Esophagus squamous epithelium (tissue), 5 donors: ENCODE results near the gene KRT76. TPM values are rescaled to one million over a fixed set of nuclear protein-coding genes. Genes with fewer than 3 reads are reported as not detected.

ENCODE experiments used
- DNase-seq: peaks from one replicate; lab custom pipeline; 2025; lab: John Stamatoyannopoulos, UW
- H3K27ac ChIP-seq, 4 donors: fragments of 200-600 bp; sonication (generic); one replicate each; pipeline ENCODE4 v1.5.1; 2016 to 2019; ENCODE audit warnings: mild to moderate bottlenecking in 1 of 4
- H3K27me3 ChIP-seq, 4 donors: fragments of 200-600 bp; sonication (generic); 1 replicate in 3 of 4; 2 replicates in 1 of 4; pipeline versions ENCODE4 v1.5.1 to v1.6.0; 2017 to 2021; ENCODE audit warnings: antibody characterized with exemption in 1 of 4
- H3K36me3 ChIP-seq, 3 donors: fragments of 200-600 bp; sonication (generic); one replicate each; pipeline ENCODE4 v1.5.1; 2016 to 2019
- H3K4me1 ChIP-seq, 3 donors: fragments of 200-600 bp; sonication (generic); one replicate each; pipeline ENCODE4 v1.5.1; 2017 to 2019
- H3K4me3 ChIP-seq, 4 donors: fragments of 200-600 bp; sonication (generic); 1 replicate in 3 of 4; 2 replicates in 1 of 4; pipeline ENCODE4 v1.5.1; 2016 to 2019; ENCODE audit warnings: mild to moderate bottlenecking in 2 of 4, moderate library complexity in 1 of 4
- H3K9me3 ChIP-seq, 3 donors: fragments of 200-600 bp; sonication (generic); one replicate each; pipeline ENCODE4 v1.5.1; 2016 to 2019
- CTCF ChIP-seq, 6 experiments: fragments of 450-650 bp in 4 of 6; fragments of 200-600 bp in 2 of 6; sonication (generic) in 2 of 6; IDR thresholded peaks; one replicate each; pipeline ENCODE4 v1.5.1; 2016 to 2019; ENCODE audit warnings: antibody characterized with exemption in 6 of 6, mild to moderate bottlenecking in 4 of 6, moderate library complexity in 4 of 6
- POLR2A ChIP-seq, 4 donors: fragments of 450-650 bp; IDR thresholded peaks; one replicate each; pipeline ENCODE4 v1.6.1; 2017; ENCODE audit warnings: antibody characterized with exemption in 4 of 4, mild to moderate bottlenecking in 4 of 4, moderate library complexity in 3 of 4
- WGBS, 2 donors: methylation state at CpG; one replicate each; pipeline ENCODE4 v1.1.5; 2018; 5-methylcytosine and 5-hydroxymethylcytosine counted together
- intact Hi-C: fragments of 100-400 bp; cut with DNase I; formaldehyde crosslinking; loops from one replicate; pipeline ENCODE4 v1.15.0; 2022
- total RNA-seq, 4 donors: library from RNA; depleted of rRNA; stranded (reverse); fragments of >200 nt; gene quantifications; one replicate each; pipeline ENCODE4 v1.1.0, GENCODE V29; 2016
- donor health status: DM: yes; HTN: yes; CAD: no.

The KRT76 gene
- total RNA-seq, 4 donors from 2014 or later, result not detected

GRCh38 chr12:52729147-52729546 is 48.0 kb downstream of the KRT76 start:
- intact Hi-C loops, result no loop called here
- no peaks in the 10 kb centered on the region for H3K4me1 ChIP-seq
- H3K36me3 ChIP-seq, result no peaks in the 10 kb centered on the region
- TF ChIP-seq CTCF (IDR thresholded peaks at IDR 0.05) (no peak), POLR2A (IDR thresholded peaks at IDR 0.05) (no peak)
- DNase-seq, result no peak
- H3K27me3 ChIP-seq, result peaks cover 0 to 50% (median 0%) of the 10 kb centered on the region in 4 donors
- no peak overlapping the region for H3K4me3 ChIP-seq
- 66 to 73% methylated on average over 9 to 10 of the region's 10 CpGs for whole genome bisulfite sequencing, 2 donors
- no peak overlapping the region for H3K27ac ChIP-seq
- H3K9me3 ChIP-seq, result no peaks in the 10 kb centered on the region

GRCh38 chr12:52728374-52728773 is 48.8 kb downstream of the KRT76 start:
- intact Hi-C loops, result no loop called here

GRCh38 chr12:52727037-52727436 is 50.1 kb downstream of the KRT76 start:
- Histone ChIP-seq H3K36me3 (no peaks in the 10 kb centered on the region), H3K9me3 (no peaks in the 10 kb centered on the region), H3K27me3 (peaks cover 0 to 36% (median 0%) of the 10 kb centered on the region in 4 donors), H3K4me3 (no peak overlapping the region), H3K27ac (no peak overlapping the region), H3K4me1 (no peaks in the 10 kb centered on the region)
- TF ChIP-seq POLR2A (IDR thresholded peaks at IDR 0.05), result no peak
- no peak for TF ChIP-seq CTCF (IDR thresholded peaks at IDR 0.05)
- intact Hi-C loops, result no loop called here
- WGBS, 2 donors, result 74 to 81% methylated on average over 4 of the region's 4 CpGs
- no peak for DNase-seq

More at GRCh38 chr12:52728374-52728773, 48.8 kb downstream of the KRT76 start:
- DNase-seq, result no peak
- Histone ChIP-seq H3K27me3 (peaks cover 0 to 42% (median 0%) of the 10 kb centered on the region in 4 donors), H3K36me3 (no peaks in the 10 kb centered on the region), H3K27ac (no peak overlapping the region), H3K4me1 (no peaks in the 10 kb centered on the region), H3K9me3 (no peaks in the 10 kb centered on the region), H3K4me3 (no peak overlapping the region)
- no peak for TF ChIP-seq POLR2A (IDR thresholded peaks at IDR 0.05)
- 90 to 94% methylated on average over 2 of the region's 2 CpGs for WGBS, 2 donors

- intact Hi-C loops, result no loop called here
- no peak for TF ChIP-seq POLR2A (IDR thresholded peaks at IDR 0.05)
- TF ChIP-seq CTCF (IDR thresholded peaks at IDR 0.05), result no peak
These were observed 50.7 kb downstream of the KRT76 start for GRCh38 chr12:52726451-52726850.

GRCh38 chr12:52724384-52724783 is 52.8 kb downstream of the KRT76 start:
- intact Hi-C loops, result no loop called here
- DNase-seq, result no peak

More at GRCh38 chr12:52726451-52726850, 50.7 kb downstream of the KRT76 start:
- no peak for DNase-seq
- 29 to 56% methylated on average over 2 of the region's 2 CpGs for WGBS, 2 donors
- H3K9me3 ChIP-seq, result no peaks in the 10 kb centered on the region
- H3K36me3 ChIP-seq, result no peaks in the 10 kb centered on the region
- peaks cover 0 to 32% (median 0%) of the 10 kb centered on the region in 4 donors for H3K27me3 ChIP-seq
- H3K4me3 ChIP-seq, result no peak overlapping the region
- no peak overlapping the region for H3K27ac ChIP-seq
- H3K4me1 ChIP-seq, result no peaks in the 10 kb centered on the region

More at GRCh38 chr12:52724384-52724783, 52.8 kb downstream of the KRT76 start:
- TF ChIP-seq CTCF (IDR thresholded peaks at IDR 0.05) (no peak), POLR2A (IDR thresholded peaks at IDR 0.05) (no peak)
- no peaks in the 10 kb centered on the region for H3K9me3 ChIP-seq
- 80% methylated on average over 1 of the region's 3 CpGs; no CpG with 5 or more reads in 1 of the 2 donors for WGBS, 2 donors
- no peak overlapping the region for H3K4me3 ChIP-seq
- H3K27ac ChIP-seq, result no peak overlapping the region
- peaks cover 0 to 14% (median 0%) of the 10 kb centered on the region in 4 donors for H3K27me3 ChIP-seq
- H3K4me1 ChIP-seq, result no peaks in the 10 kb centered on the region
- no peaks in the 10 kb centered on the region for H3K36me3 ChIP-seq
